A673 (cell line): ENCODE results near the gene RNF2. TPM values are rescaled to one million over a fixed set of nuclear protein-coding genes. Genes with fewer than 3 reads are reported as not detected.

Source experiments
- BruUV-seq: library from RNA; stranded (reverse); fragments of 400-500 nt; replicated peaks from 2 replicates; lab custom pipeline; 2021; lab: Mats Ljungman, UMichigan
- CTCF ChIA-PET: fragments of 300-600 bp; sonication (Branson Sonifier 250); formaldehyde crosslinking; loops from one replicate; lab custom pipeline; 2022; ENCODE audit warnings: antibody characterized with exemption; lab: Charles Lee
- POLR2A ChIA-PET: fragments of 300-600 bp; sonication (Branson Sonifier 250); formaldehyde crosslinking; loops from one replicate; lab custom pipeline; 2022; ENCODE audit warnings: antibody characterized with exemption; ENCODE audit not compliant: low non-redundant PET; lab: Charles Lee
- DNase-seq: peaks from one replicate; pipeline ENCODE4 v3.0.0-alpha.2; 2015; ENCODE audit warnings: low spot score
- H3K27ac ChIP-seq: fragments of 200-600 bp; sonication (generic); 2 replicates; pipeline ENCODE4 v1.5.1; 2016; ENCODE audit warnings: mixed run types, low read depth, mild to moderate bottlenecking, mixed read lengths, antibody characterized with exemption, low read length; ENCODE audit not compliant: poor library complexity, severe bottlenecking
- H3K27me3 ChIP-seq: fragments of 200-600 bp; sonication (generic); replicated peaks from 2 replicates; pipeline ENCODE4 v1.6.1; 2017; ENCODE audit warnings: mixed run types, low read depth, mild to moderate bottlenecking, mixed read lengths, antibody characterized with exemption, low read length; ENCODE audit not compliant: insufficient read depth, poor library complexity
- H3K36me3 ChIP-seq: fragments of 200-600 bp; sonication (generic); 2 replicates; pipeline ENCODE4 v1.6.1; 2016; ENCODE audit warnings: mixed run types, mild to moderate bottlenecking, mixed read lengths, antibody characterized with exemption, low read length; ENCODE audit not compliant: insufficient read depth, poor library complexity, severe bottlenecking
- H3K4me1 ChIP-seq: fragments of 200-600 bp; sonication (generic); 2 replicates; pipeline ENCODE4 v1.6.1; 2017; ENCODE audit warnings: mixed run types, mild to moderate bottlenecking, mixed read lengths, antibody characterized with exemption, low read length; ENCODE audit not compliant: insufficient read depth, poor library complexity, severe bottlenecking
- H3K4me3 ChIP-seq: fragments of 200-600 bp; sonication (generic); 2 replicates; pipeline ENCODE4 v1.5.1; 2016; ENCODE audit warnings: low read depth, mixed run types, mild to moderate bottlenecking, mixed read lengths, low read length; ENCODE audit not compliant: poor library complexity, severe bottlenecking
- H3K9me3 ChIP-seq: fragments of 200-600 bp; sonication (generic); 2 replicates; pipeline ENCODE4 v1.6.1; 2016; ENCODE audit warnings: mixed run types, low read depth, mild to moderate bottlenecking, mixed read lengths, antibody characterized with exemption, low read length; ENCODE audit not compliant: poor library complexity, severe bottlenecking
- CTCF ChIP-seq: fragments of 300-800, 200-600 bp; sonication (generic); conservative IDR thresholded peaks from 2 replicates; pipeline ENCODE4 v1.5.1; 2017; ENCODE audit warnings: low read depth, mild to moderate bottlenecking, antibody characterized with exemption, low read length, moderate library complexity, mixed read lengths
- EZH2 ChIP-seq: fragments of 200-600 bp; sonication (generic); IDR thresholded peaks from 2 replicates; pipeline ENCODE4 v1.6.1; 2017; ENCODE audit warnings: borderline replicate concordance, low read depth, mild to moderate bottlenecking, mixed read lengths, antibody characterized with exemption, low read length; ENCODE audit not compliant: poor library complexity, severe bottlenecking
- intact Hi-C: fragments of 100-400 bp; cut with micrococcal nuclease; formaldehyde crosslinking; loops from one replicate; pipeline ENCODE4 v1.10.0; 2022; ENCODE audit not compliant: unreplicated experiment
- total RNA-seq: library from RNA; stranded (reverse); gene quantifications from 2 replicates; pipeline ENCODE4 v1.2.3, GENCODE V29; 2021

The RNF2 gene
- total RNA-seq, 1 experiment from 2014 or later, result 50.8 TPM

GRCh38 chr1:185144233-185144632 is 98.9 kb downstream of the RNF2 start:
- TF ChIP-seq CTCF (no peak), EZH2 (no peak)
- H3K36me3 ChIP-seq, result peaks cover 36% of the 10 kb centered on the region
- intact Hi-C loops, result no loop called here
- no TSS peak for BruUV-seq
- no peak for DNase-seq
- H3K4me1 ChIP-seq, result no peaks in the 10 kb centered on the region
- H3K27ac ChIP-seq, result no peak overlapping the region
- CTCF ChIA-PET, result no interaction called here
- H3K9me3 ChIP-seq, result no peaks in the 10 kb centered on the region
- H3K27me3 ChIP-seq, result no peaks in the 10 kb centered on the region
- H3K4me3 ChIP-seq, result no peak overlapping the region
- POLR2A ChIA-PET, result no interaction called here

GRCh38 chr1:185151215-185151614 is 105.9 kb downstream of the RNF2 start:
- Histone ChIP-seq H3K4me3 (no peak overlapping the region), H3K27me3 (no peaks in the 10 kb centered on the region), H3K4me1 (peaks cover 13% of the 10 kb centered on the region), H3K36me3 (peaks cover 39% of the 10 kb centered on the region), H3K27ac (no peak overlapping the region), H3K9me3 (no peaks in the 10 kb centered on the region)
- no peak for DNase-seq
- no peak for TF ChIP-seq CTCF
- TF ChIP-seq EZH2, result no peak
- no TSS peak for BruUV-seq
- ChIA-PET CTCF (interaction anchor here (0.6 kb wide), 1 partner anchor 227 kb away, joined by 12 read pairs; no protein-coding TSS in a partner anchor), POLR2A (no interaction called here)
- intact Hi-C loops, result no loop called here

Other genes starting within 250 kb of the RNF2 start
- 52.9 and 54.8 TPM in 2 replicates for gene NIBAN1, start 71.0 kb upstream of the RNF2 start, total RNA-seq
- gene TRMT1L, start 111.4 kb downstream of the RNF2 start, total RNA-seq, result 24.3 and 26.6 TPM in 2 replicates
- gene SWT1, start 111.6 kb downstream of the RNF2 start, total RNA-seq, result 3.3 and 4.8 TPM in 2 replicates